Subcutaneous adipose tissue (tissue), 4 donors: ENCODE measurements around the gene RFXANK. TPM values are rescaled to one million over a fixed set of nuclear protein-coding genes. Genes with fewer than 3 reads are reported as not detected.

ENCODE experiments used
- total RNA-seq, 4 donors: library from RNA; depleted of rRNA; stranded (reverse); fragments of >200 nt; gene quantifications; one replicate each; pipeline ENCODE4 v1.1.0, GENCODE V29; 2016
- TF ChIP-seq, protein P1 (sequence below): fragments of 450-650 bp; IDR thresholded peaks from one replicate; pipeline ENCODE4 v1.5.1; 2016; ENCODE audit warnings: low read depth, mild to moderate bottlenecking, control low read depth, antibody characterized with exemption, moderate library complexity

RFXANK gene
- total RNA-seq, 4 donors from 2014 or later, result 34.5 to 45.4 (median 39.6) TPM

DNA sequence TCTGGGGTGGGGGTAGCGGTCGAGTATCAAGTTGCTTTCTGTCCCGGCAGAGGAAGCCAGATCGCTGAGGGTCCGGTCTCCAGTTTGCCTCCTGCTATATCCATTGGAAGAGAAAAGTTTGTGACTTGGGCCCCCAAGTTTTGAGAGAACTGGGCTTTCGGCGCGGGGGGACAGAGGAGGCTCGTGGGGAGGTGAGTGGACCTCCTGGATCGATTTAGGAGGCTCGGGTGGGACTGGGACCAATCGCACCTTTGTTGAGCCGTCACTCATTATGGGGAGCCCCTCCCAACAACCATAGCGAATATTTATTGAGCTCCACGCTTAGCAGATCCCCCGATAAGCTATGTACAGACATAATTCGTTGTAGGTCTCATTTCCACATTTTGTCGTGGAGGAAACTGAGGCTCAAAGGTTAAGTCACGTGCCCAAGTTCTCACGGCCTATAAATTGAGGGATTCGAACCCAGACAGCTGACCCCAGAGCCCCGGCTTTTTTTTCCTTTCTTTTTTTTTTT lies 909 bp downstream of the RFXANK start:
- TF ChIP-seq, protein P1, sequence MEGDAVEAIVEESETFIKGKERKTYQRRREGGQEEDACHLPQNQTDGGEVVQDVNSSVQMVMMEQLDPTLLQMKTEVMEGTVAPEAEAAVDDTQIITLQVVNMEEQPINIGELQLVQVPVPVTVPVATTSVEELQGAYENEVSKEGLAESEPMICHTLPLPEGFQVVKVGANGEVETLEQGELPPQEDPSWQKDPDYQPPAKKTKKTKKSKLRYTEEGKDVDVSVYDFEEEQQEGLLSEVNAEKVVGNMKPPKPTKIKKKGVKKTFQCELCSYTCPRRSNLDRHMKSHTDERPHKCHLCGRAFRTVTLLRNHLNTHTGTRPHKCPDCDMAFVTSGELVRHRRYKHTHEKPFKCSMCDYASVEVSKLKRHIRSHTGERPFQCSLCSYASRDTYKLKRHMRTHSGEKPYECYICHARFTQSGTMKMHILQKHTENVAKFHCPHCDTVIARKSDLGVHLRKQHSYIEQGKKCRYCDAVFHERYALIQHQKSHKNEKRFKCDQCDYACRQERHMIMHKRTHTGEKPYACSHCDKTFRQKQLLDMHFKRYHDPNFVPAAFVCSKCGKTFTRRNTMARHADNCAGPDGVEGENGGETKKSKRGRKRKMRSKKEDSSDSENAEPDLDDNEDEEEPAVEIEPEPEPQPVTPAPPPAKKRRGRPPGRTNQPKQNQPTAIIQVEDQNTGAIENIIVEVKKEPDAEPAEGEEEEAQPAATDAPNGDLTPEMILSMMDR, result no peak

DNA sequence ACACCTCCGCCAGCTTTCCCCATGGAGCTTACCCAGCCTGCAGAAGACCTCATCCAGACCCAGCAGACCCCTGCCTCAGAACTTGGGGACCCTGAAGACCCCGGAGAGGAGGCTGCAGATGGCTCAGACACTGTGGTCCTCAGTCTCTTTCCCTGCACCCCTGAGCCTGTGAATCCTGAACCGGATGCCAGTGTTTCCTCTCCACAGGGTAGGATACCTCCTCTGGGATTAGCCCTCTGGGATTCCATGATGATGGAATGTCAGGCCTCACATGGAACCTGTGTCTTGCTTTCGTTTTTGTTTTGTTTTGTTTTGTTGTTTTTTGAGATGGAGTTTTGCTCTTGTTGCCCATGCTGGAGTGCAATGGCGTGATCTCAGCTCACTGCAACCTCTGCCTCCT lies 1.9 kb downstream of the RFXANK start:
- TF ChIP-seq, protein P1, result no peak

DNA sequence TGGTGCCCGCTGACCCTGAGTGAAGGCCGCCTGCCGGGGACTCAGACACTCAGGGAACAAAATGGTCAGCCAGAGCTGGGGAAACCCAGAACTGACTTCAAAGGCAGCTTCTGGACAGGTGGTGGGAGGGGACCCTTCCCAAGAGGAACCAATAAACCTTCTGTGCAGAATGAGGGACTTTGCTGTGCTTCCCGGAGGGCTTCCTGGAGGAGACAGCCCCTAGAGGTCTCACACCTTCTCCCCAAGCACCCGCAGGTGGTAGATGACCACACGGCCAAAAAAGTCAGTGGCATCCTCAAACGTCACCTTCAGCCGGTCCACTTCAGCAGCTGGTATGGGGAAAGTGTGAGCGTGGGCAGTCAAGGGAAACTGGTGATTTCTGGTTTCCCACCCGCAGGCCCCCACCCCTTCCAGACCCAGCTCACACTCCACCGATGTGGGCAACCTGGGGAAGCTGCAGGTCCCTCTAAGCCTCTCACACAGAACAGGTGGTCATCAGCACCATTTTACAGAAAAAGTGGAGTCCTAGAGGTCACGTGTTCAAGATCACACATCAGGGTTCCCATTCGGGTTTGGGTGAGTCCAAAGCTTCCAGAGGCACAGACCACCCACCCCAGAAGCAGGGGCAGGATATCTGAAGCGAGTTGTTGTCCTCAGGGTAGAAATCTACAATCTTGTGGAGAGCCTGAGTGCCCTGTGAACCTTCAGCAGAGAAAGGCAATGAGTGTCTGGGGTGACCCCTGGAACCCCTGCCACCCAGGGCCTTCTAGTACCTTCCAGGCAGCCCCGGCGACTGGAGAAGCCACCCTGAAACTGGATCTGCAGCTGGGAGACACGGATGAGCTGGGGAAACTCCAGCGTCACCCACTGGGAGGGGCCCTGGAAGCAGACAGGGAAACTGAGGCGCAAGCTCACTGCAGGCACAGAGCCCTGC lies 9.9 kb downstream of the RFXANK start:
- TF ChIP-seq, protein P1, result no peak

DNA sequence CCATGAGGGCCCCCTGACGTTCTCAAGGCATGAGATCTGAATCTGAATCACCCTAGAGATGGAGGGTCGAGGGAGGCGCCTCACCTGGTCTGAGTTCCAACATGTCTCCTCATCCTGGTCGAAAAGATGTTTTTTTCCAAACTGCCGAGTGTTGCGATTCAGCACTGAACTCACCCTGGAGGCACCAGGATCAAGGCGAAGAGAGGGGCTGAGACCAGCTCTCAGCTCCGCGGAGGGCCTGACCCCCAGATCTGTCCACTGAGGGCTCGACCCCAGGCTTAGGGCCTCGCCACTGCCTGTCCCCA lies 10.6 kb downstream of the RFXANK start:
- TF ChIP-seq, protein P1, result no peak

DNA sequence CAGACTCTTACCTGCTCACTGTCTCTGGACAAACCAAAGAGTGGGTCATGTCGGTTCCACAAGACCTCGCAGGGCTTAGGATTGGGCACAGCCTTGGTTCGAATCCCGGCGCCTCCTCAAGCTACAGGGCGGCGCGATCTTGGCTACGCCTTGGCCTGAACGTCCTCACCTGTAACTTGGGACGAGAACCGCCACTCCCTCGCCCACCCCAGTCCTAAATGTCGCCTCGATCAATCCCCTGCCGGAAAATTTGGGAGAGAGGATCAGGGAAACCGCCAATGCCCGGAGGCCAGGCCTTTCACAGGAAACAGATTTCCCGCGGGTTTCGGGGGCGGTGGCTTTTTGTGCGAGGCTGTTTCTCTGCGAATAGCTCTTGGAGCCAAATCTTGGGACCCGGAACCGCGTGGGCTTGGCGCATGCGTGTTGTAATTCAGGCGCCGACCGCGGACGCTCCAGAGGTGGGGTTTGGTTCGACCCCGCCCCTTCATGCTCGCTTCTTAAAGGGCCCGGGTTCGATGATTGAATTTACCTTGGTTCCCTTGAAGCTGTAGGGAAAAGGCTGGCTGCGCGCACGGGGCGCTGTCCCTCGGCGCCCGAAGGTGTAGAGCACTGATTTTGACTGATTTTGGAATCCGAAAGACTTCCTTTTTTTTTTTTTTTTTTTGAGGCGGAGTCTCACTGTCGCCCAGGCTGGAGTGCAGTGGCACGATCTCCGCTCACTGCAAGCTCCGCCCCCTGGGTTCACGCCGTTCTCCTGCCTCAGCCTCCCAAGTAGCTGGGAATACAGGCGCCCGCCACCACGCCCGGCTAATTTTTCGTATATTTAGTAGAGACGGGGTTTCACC lies 11.2 kb downstream of the RFXANK start, which contains the start of gene NR2C2AP:
TSS of gene NR2C2AP (minus strand) at position 403 of the 845 bp plus-strand sequence. CDS start at position 49, 354 bp downstream.
- TF ChIP-seq, protein P1, result no peak

DNA sequence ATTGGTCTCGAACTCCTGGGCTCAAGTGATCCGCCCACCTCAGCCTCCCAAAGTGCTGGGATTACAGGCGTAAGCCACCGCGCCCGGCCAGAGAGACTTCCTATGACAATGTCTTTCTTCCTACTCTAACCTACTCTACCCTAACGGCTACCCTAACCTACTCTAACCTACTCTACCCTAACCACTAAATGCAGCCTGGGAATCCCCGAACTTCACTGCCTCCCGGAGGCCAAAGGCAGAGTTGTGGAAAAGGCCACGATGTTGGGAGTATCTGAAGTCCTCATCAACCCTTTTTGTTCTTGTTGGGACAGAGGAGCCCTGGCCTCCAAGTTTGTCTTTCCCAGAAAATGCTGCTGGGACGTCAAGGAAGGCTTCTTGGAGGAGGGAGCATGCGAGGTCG lies 12.1 kb downstream of the RFXANK start:
- TF ChIP-seq, protein P1, result no peak
